Mesenchymal stem cell (in vitro differentiated cells and primary cell): ENCODE measurements around the gene LRRN1.

Experiments
- DNase-seq: peaks from one replicate; pipeline ENCODE4 v3.0.0-alpha.2; 2013
- H2AFZ ChIP-seq: one replicate; pipeline ENCODE4 v1.6.1; 2013; ENCODE audit warnings: low read depth, mild to moderate bottlenecking, control low read depth, inconsistent platforms, low read length, moderate library complexity
- H2AK5ac ChIP-seq: 2 replicates; pipeline ENCODE4 v1.6.1; 2013; ENCODE audit warnings: low read length, moderate library complexity, mild to moderate bottlenecking, inconsistent platforms; ENCODE audit not compliant: severe bottlenecking
- H2BK120ac ChIP-seq: one replicate; pipeline ENCODE4 v1.6.1; 2013; ENCODE audit warnings: low read depth, mild to moderate bottlenecking, inconsistent platforms, low read length, moderate library complexity
- H2BK12ac ChIP-seq, 2 experiments: one replicate each; pipeline ENCODE4 v1.6.1; 2013; ENCODE audit warnings: inconsistent platforms in 2 of 2, low read length in 2 of 2, mild to moderate bottlenecking in 2 of 2, moderate library complexity in 2 of 2, control low read depth in 1 of 2
- H2BK15ac ChIP-seq: one replicate; pipeline ENCODE4 v1.6.1; 2013; ENCODE audit warnings: mild to moderate bottlenecking, low read depth, inconsistent platforms; ENCODE audit not compliant: poor library complexity, severe bottlenecking
- H2BK5ac ChIP-seq: 2 replicates; pipeline ENCODE4 v1.6.1; 2013; ENCODE audit warnings: low read depth, mild to moderate bottlenecking, low read length, control low read depth, inconsistent platforms; ENCODE audit not compliant: poor library complexity, severe bottlenecking
- H3K14ac ChIP-seq, 2 experiments: one replicate each; pipeline ENCODE4 v1.6.1; 2013; ENCODE audit warnings: inconsistent platforms in 2 of 2, low read length in 2 of 2, control low read depth in 1 of 2, mild to moderate bottlenecking in 1 of 2, moderate library complexity in 1 of 2
- H3K18ac ChIP-seq, 2 experiments: one replicate each; pipeline ENCODE4 v1.6.1; 2013; ENCODE audit warnings: inconsistent platforms in 2 of 2, low read length in 2 of 2, control low read depth in 1 of 2, low read depth in 1 of 2, mild to moderate bottlenecking in 1 of 2
- H3K23ac ChIP-seq, 2 experiments: one replicate each; pipeline ENCODE4 v1.6.1; 2013; ENCODE audit warnings: inconsistent platforms in 2 of 2, low read length in 2 of 2, mild to moderate bottlenecking in 2 of 2, moderate library complexity in 2 of 2, control low read depth in 1 of 2
- H3K27ac ChIP-seq: 2 replicates; pipeline ENCODE4 v1.5.1; 2013; ENCODE audit warnings: mild to moderate bottlenecking, moderate library complexity, low read length, control low read depth, inconsistent platforms; ENCODE audit not compliant: poor library complexity, severe bottlenecking
- H3K27me3 ChIP-seq, 2 experiments: 2 replicates each; pipeline versions ENCODE4 v1.6.1 to v1.7.0; 2013; ENCODE audit warnings: low read length in 2 of 2, mild to moderate bottlenecking in 2 of 2, moderate library complexity in 2 of 2, control low read depth in 1 of 2, inconsistent platforms in 1 of 2; ENCODE audit not compliant: control insufficient read depth in 1 of 2, insufficient read depth in 1 of 2
- H3K36me3 ChIP-seq, 2 experiments: 2 replicates each; pipeline versions ENCODE4 v1.6.1 to v1.7.0; 2013; ENCODE audit warnings: low read length in 2 of 2, control low read depth in 1 of 2, inconsistent platforms in 1 of 2, low read depth in 1 of 2, mild to moderate bottlenecking in 1 of 2; ENCODE audit not compliant: insufficient read depth in 2 of 2, control insufficient read depth in 1 of 2
- H3K4ac ChIP-seq, 2 experiments: one replicate each; pipeline ENCODE4 v1.6.1; 2013; ENCODE audit warnings: inconsistent platforms in 2 of 2, low read length in 2 of 2, mild to moderate bottlenecking in 2 of 2, moderate library complexity in 2 of 2, control low read depth in 1 of 2, low read depth in 1 of 2
- H3K4me1 ChIP-seq: 2 replicates; pipeline ENCODE4 v1.6.1; 2013; ENCODE audit warnings: low read depth, low read length, control low read depth; ENCODE audit not compliant: control insufficient read depth, insufficient read depth
- H3K4me2 ChIP-seq: 2 replicates; pipeline ENCODE4 v1.6.1; 2013; ENCODE audit warnings: low read length, mild to moderate bottlenecking, inconsistent platforms; ENCODE audit not compliant: poor library complexity, severe bottlenecking
- H3K4me3 ChIP-seq, 2 experiments: 2 replicates each; pipeline versions ENCODE4 v1.5.1 to v1.7.0; 2013; ENCODE audit warnings: low read length in 2 of 2, mild to moderate bottlenecking in 2 of 2, control low read depth in 1 of 2, low read depth in 1 of 2; ENCODE audit not compliant: insufficient read depth in 1 of 2
- H3K79me1 ChIP-seq: replicated peaks from 2 replicates; pipeline ENCODE4 v1.6.1; 2013; ENCODE audit warnings: mild to moderate bottlenecking, control low read depth, low read length, inconsistent platforms; ENCODE audit not compliant: poor library complexity, severe bottlenecking
- H3K9ac ChIP-seq: 2 replicates; pipeline ENCODE4 v1.7.0; 2013; ENCODE audit warnings: mild to moderate bottlenecking, low read length, moderate library complexity
- H3K9me3 ChIP-seq: 2 replicates; pipeline ENCODE4 v1.7.0; 2013; ENCODE audit warnings: mild to moderate bottlenecking, low read length; ENCODE audit not compliant: control insufficient read depth
- H4K8ac ChIP-seq: one replicate; pipeline ENCODE4 v1.6.1; 2013; ENCODE audit warnings: inconsistent platforms, mild to moderate bottlenecking, low read length, moderate library complexity
- H4K91ac ChIP-seq: one replicate; pipeline ENCODE4 v1.6.1; 2013; ENCODE audit warnings: mild to moderate bottlenecking, low read length, inconsistent platforms
- WGBS: methylation state at CpG from one replicate; pipeline ENCODE4 v1.1.7; 2013; ENCODE audit warnings: mixed read lengths; 5-methylcytosine and 5-hydroxymethylcytosine counted together

The LRRN1 gene

GRCh38 chr3:3771094-3771493 lies 28.1 kb upstream of the LRRN1 start:
- H3K18ac ChIP-seq = no peak overlapping the region
- DNase-seq = no peak
- no peak overlapping the region for H2AK5ac ChIP-seq
- no peak overlapping the region for H3K4me3 ChIP-seq
- no peak overlapping the region for H4K8ac ChIP-seq
- no peak overlapping the region for H2BK5ac ChIP-seq
- H2BK12ac ChIP-seq = no peak overlapping the region
- H3K79me1 ChIP-seq = no peaks in the 10 kb centered on the region
- no peaks in the 10 kb centered on the region for H3K4me1 ChIP-seq
- no peak overlapping the region for H2BK120ac ChIP-seq
- H2AFZ ChIP-seq = no peak overlapping the region
- H3K27ac ChIP-seq = no peak overlapping the region
- H3K14ac ChIP-seq = no peak overlapping the region
- 61% methylated on average over 2 of the region's 3 CpGs for WGBS
- H3K4ac ChIP-seq = no peak overlapping the region
- H3K9me3 ChIP-seq = peaks cover 18% of the 10 kb centered on the region
- H4K91ac ChIP-seq = no peak overlapping the region
- H3K9ac ChIP-seq = no peak overlapping the region
- no peaks in the 10 kb centered on the region for H3K36me3 ChIP-seq
- H3K27me3 ChIP-seq = no peaks in the 10 kb centered on the region
- no peak overlapping the region for H3K23ac ChIP-seq
- H3K4me2 ChIP-seq = no peak overlapping the region
- no peak overlapping the region for H2BK15ac ChIP-seq

- Histone ChIP-seq H3K9me3 (peaks cover 23% of the 10 kb centered on the region), H4K8ac (no peak overlapping the region), H3K4ac (no peak overlapping the region)
These were observed 27.7 kb upstream of the LRRN1 start for GRCh38 chr3:3771567-3771966.

DNA sequence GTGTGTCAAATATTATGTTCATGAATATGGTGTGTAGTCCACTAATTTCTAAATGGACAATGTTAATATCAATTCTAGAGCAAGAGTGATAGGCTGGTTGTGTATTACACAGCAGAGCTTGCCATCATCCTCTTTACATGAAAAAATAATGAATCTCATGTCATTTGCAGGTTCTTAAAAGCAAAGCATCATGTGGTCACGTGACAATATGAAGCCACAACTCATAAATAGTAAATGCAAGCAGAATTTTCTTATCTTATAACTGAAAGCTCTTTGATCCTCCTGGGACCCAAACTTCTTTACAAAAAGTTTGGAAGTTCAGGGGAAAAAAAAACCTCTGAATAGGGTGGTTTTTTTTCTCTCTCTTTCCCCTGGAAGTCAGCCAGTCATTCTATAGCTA lies 26.9 kb upstream of the LRRN1 start:
- Histone ChIP-seq H4K91ac (no peak overlapping the region), H3K4me1 (no peaks in the 10 kb centered on the region), H3K14ac (no peak overlapping the region), H3K9ac (no peak overlapping the region), H2BK120ac (no peak overlapping the region), H2AK5ac (no peak overlapping the region), H3K27me3 (no peaks in the 10 kb centered on the region), H2BK15ac (no peak overlapping the region), H3K4me3 (no peak overlapping the region), H2AFZ (no peak overlapping the region), H3K4ac (no peak overlapping the region), H2BK12ac (no peak overlapping the region), H3K4me2 (no peak overlapping the region), H3K79me1 (no peaks in the 10 kb centered on the region), H3K27ac (no peak overlapping the region), H3K9me3 (peaks cover 23% of the 10 kb centered on the region), H2BK5ac (no peak overlapping the region), H3K23ac (no peak overlapping the region), H3K36me3 (no peaks in the 10 kb centered on the region), H4K8ac (no peak overlapping the region), H3K18ac (no peak overlapping the region)
- WGBS = no CpG with 5 or more reads among the region's 1 CpG
- DNase-seq = no peak

More at GRCh38 chr3:3771567-3771966, 27.7 kb upstream of the LRRN1 start:
- Histone ChIP-seq H3K36me3 (no peaks in the 10 kb centered on the region), H3K27ac (no peak overlapping the region), H2BK5ac (no peak overlapping the region), H2AK5ac (no peak overlapping the region), H3K79me1 (no peaks in the 10 kb centered on the region), H3K4me1 (no peaks in the 10 kb centered on the region), H2BK12ac (no peak overlapping the region), H3K4me2 (no peak overlapping the region), H2BK120ac (no peak overlapping the region), H3K9ac (no peak overlapping the region), H3K18ac (no peak overlapping the region), H3K27me3 (no peaks in the 10 kb centered on the region), H4K91ac (no peak overlapping the region), H2AFZ (no peak overlapping the region), H2BK15ac (no peak overlapping the region), H3K4me3 (no peak overlapping the region), H3K23ac (no peak overlapping the region), H3K14ac (no peak overlapping the region)
- 100% methylated on average over 1 of the region's 1 CpG for WGBS
- no peak for DNase-seq

DNA sequence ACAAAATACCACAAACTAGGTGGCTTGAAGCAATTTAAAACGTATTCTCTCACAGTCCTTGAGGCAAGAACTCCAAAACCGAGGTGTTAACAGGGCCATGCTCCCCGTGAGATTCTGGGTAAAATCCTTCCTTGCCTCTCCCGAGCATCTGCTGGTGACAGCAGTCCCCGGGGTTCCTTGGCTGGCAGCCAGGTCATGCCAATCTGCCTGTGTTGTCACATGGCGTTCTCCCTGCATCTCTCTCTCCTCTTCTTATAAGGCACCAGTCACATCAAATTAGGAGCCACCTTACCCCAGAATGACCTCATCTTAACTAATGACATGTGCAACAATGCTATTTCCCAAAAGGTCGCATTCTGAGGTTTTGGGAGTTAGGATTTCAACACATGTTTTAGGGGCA lies 26.3 kb upstream of the LRRN1 start:
- DNase-seq = no peak
- WGBS = 68% methylated on average over 7 of the region's 7 CpGs
- H2BK15ac ChIP-seq = no peak overlapping the region

More for the DNA sequence above, 26.3 kb upstream of the LRRN1 start:
- Histone ChIP-seq H3K4me2 (no peak overlapping the region), H3K4me3 (no peak overlapping the region), H3K23ac (no peak overlapping the region), H3K9ac (no peak overlapping the region), H4K8ac (no peak overlapping the region), H2BK12ac (no peak overlapping the region), H4K91ac (no peak overlapping the region), H3K18ac (no peak overlapping the region), H3K9me3 (peaks cover 25% of the 10 kb centered on the region), H3K79me1 (no peaks in the 10 kb centered on the region), H2BK5ac (no peak overlapping the region), H3K27me3 (no peaks in the 10 kb centered on the region), H3K27ac (no peak overlapping the region), H2AK5ac (no peak overlapping the region), H3K4ac (no peak overlapping the region), H2AFZ (no peak overlapping the region), H3K36me3 (no peaks in the 10 kb centered on the region), H3K4me1 (no peaks in the 10 kb centered on the region), H2BK120ac (no peak overlapping the region), H3K14ac (no peak overlapping the region)
